Dermis microvascular lymphatic vessel endothelial cell (primary cell): Measurements from ENCODE around the gene USP36. TPM values are rescaled to one million over a fixed set of nuclear protein-coding genes. Genes with fewer than 3 reads are reported as not detected.
A peak's percentile ranks its signal among the peaks of the same experiment; 100 is the strongest.

Source experiments
- DNase-seq, 2 donors: peaks; one replicate each; pipeline versions ENCODE4 v3.0.0 to v3.0.0-alpha.2; 2010; ENCODE audit warnings: low read depth in 2 of 2
- total RNA-seq: library from RNA; depleted of rRNA; stranded (reverse); fragments of >200 nt; gene quantifications from 2 replicates; pipeline ENCODE4 v1.2.1, GENCODE V29; 2014

USP36 gene
- total RNA-seq, 1 donor from 2014 or later: 7.8 TPM

DNA sequence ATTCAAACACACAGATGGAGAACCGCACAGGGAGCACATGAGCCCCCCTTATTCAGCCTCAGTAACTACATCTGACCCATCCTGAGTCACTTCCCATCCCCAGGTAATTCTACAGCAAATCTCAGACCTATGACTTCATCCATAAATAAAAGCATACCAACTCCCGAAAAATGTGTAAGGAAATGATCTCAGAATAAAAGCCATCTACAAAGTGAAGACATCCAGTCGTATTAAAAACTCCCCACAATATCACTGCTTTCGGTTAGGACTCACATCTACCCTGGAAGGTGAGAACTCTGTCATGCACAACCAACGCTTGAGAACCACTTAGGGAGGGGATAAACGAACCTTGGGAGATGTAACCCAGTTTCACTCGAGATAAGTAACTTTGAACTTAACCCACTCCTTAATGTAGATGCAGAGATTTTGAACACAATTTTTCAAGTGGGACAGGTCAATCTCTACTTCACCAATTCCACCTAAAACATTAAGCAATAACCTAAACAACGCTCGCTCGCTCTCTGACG is 1.3 kb downstream of the USP36 start:
- DNase-seq: peak in 1 of 2 donors; percentile 58

DNA sequence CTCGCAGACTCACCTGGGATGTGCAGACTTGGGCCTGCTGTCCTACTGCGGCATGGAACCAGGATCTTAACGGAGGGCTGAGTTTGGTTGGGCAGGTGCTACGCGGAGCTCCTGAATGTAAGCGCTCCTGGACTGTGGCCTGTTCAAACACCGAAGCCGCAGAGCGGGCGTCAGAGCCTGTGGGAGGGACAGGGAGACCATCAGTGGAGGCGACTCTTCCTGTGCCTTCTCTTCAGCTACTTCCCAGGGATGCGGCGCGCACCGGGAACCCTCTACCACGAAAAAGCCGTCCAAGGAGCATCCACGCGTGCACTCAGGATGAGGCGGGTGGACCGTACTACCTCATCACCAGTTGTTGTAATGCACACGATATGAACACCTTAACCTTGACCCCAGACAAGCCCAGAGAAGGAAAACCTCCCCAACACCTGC is 2.0 kb downstream of the USP36 start:
- no peak for DNase-seq

DNA sequence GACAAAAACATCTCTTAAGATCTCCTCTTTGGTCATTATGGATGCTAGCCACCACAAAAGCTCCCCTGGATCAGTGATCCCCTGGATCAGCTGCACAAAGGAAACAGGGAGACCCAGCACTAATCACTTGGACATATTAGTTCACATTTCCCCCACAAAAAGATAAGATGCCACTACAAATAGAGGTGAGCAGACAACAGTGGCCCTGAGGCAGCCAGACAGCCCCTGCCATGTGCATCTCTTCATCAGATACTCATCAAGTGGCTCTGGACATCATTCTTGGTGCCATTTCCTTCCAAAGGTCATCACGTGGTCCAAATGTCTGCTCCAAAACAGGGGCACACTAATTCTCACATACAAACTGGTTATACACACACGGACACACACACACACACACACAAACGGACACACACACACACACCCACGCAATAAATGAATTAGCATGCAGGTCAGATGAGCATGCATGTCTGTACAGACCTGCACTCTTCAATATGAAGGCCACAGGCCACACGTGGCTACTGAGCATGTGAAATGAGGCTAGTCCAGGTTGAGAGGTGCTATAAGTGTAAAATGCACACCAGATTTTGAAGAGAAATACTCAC is 4.1 kb downstream of the USP36 start:
- no peak for DNase-seq

DNA sequence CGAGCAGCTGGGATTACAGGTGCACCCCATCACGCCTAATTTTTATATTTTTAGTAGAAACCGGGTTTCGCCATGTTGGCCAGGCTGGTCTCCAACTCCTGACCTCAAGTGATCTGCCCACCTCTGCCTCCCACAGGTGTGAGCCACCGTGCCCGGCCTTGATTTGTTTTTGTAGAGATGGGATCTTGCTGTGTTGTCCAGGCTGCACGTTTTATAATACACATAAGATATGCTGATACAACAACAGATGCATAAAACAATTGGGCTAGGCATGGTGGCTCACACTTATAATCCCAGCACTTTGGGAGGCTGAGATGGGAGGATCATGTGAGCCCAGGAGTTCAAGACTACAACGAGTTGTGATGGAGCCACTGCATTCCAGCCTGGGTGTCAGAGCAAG is 6.0 kb downstream of the USP36 start:
- no peak for DNase-seq

DNA sequence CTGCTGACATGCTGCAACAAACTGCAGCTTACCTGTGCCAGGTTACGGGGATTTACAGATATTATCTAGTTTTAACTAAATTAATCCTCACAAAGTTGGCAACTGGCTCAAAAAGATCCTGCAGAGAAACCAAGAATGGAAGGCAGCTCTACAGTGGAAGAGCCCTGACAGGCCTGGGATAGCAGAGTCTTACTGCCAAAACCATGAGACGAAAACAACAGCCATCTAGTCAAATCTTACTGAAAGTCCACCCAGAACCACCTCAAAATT is 8.1 kb downstream of the USP36 start:
- DNase-seq: no peak

DNA sequence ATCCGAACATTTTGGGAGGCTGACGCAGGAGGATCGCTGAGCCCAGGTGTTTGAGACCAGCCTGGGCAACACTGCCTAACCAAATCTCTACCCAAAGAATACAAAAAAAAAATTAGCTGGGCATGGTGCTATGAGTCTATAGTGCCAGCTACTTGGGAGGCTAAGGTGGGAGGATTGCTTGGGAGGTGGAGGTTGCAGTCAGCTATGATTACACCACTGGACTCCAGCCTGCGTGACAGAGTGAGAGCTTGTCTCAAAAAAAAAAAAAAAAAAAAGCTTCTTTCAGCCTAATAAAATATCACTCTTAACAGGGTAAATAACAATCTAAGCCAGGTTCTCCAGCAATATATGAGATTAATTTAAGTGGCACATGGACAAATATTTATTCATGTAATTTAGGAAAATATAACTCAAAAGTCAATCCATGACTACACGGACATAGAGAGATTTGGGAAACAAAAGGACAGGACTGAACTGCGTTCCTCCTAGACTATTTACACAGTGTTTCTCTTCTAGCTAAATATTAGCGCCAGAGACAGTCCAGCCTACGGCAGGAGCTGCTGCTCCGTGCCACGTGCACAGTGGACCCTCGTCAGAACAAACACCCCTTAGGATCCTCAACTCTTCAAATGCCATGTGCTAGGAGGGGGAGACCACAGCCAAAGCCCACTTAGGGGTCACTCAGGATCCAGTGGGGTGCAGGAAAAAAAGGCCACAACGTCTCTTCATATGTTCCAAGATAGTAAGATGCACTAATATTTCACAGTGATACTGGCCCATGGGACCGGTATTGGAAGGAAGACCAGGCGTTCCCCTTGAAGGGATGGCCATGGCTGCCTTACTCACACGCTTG is 8.7 kb downstream of the USP36 start:
- DNase-seq: no peak

DNA sequence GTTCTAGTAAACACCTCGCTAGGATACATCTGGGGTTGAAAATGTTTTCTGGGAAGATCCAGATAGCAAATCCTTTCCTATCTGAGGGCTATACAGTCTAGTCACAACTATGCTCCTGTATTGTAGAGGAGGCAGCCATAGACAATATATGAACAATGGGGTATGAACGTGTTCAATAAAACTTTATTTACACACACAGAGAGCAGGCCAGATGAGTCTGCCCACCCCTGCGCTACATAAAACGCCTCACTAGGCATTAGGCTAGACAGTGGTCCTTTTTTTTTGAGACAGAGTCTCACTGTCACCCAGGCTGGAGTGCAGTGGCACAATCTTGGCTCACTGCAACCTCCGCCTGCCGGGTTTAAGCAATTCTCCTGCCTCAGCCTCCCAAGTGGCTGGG is 11.1 kb downstream of the USP36 start:
- no peak for DNase-seq

DNA sequence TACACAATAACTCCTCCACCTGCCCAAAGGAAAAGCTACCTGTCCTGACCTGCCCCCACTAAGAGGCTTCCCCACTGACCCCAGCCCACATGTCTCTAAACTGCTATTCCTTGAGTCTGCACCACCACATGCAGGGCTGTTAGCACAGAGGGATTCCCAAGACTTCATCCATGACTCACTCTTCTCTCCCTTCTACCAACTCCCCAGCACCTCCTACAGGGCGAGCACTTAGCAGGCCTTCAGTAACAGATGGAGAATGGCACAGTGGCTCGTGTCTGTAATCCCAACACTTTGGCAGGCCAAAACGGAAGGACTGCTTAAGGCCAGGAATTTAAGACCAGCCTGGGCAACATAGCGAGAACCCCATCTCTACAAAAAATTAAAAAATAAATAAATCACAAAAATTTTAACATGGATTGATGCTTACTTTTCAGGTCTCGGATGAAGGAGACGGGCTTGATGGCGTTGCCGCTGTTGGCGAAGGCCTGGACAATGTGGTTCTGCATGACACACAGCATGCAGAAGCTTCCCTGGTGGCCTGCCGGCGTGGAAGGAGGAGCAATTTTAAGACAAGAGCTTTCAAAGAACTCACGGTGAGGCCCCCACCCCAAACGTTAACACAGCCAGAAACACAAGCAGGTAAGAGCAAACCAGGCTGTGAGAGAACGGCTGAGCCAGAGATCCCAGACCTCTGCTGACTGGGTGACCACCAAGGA is 12.0 kb downstream of the USP36 start:
- DNase-seq: peak in 1 of 2 donors; percentile 47

DNA sequence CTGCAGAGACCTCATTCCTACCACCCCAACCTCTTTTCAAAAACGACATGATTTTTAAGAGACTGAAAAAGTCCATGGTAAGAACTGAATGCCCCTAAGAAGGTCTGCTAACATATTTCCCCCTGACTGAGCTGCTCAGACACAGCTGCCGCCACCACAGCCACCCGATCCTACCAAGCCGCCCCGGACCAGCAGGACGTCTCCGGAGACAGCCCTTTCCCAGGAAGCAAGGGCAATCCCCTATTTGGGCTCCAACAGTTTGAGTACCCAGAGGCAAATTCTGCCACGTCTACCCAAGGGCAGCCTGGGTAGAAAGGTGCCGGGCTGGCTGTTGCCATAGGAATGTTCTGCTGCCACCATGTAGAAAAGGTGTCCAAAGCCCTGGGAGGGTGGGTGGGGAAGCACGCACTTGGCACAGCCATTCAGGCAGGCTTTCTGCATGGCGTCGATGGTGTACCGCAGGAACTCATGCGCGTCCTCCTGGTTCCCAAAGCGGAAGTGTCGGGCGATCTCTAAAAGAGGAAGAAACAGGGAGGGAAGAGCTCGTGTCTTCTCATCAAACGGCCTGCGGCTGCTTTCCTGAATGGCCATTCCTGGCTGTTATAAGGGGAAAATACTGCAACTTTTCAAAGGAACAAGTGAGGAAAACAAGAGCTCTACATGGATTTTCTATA is 13.6 kb downstream of the USP36 start:
- no peak for DNase-seq

DNA sequence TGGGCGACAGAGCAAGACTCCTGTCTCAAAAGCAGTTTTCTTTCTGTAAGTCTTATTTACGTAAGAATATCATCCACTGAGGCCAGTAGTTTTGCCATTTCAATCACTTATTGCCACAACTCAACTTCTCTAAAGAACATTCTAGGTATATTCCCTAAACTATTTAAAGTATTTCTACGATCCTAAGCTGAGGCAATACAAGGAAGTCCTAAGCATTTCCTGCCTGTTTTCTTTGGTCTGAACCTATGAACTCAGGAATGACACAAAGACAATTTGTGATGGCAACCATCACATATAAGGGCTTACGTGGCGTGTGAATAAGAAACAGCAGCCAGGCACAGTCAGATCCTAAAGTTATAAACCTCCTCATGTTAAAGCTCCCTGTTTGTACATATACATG is 14.2 kb downstream of the USP36 start:
- DNase-seq: peak in 1 of 2 donors; percentile 40

DNA sequence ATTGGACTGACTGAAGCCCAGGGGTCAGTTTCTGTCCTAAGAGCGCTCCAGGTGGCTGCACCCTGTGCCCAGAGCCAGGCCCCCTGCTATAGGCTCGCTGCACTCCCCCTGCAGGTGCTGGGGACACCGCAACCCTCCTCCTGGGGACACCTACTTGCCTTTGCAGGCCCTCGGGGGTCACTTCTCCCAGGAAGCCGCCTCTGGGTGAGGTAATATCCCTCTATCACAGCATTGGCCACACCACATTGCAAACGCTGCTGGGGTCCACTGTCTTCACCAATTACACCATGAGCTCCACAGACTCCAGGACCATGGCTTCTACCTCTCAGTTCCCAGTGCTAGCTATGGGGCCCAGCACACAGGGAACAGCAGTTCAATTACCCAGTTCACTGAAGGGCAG is 14.9 kb downstream of the USP36 start:
- no peak for DNase-seq

DNA sequence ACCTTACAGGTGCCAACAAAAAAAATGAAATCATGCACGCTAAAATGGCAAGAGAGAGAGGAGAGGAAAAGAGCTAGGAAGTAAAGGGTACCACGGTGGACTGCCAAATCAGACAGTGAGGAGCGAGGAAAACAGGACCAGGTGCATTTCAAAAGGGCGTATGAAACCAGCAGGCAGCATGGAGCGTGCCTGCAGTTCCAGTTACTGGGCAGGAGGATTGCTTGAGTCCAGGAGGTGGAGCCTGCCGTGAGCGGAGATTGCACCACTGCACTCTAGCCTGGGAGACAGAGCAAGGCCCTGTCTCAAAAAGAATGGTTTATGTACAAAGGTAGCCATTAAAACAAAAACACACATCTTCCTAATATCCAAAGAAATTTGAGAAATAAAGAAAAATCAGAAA is 16.4 kb downstream of the USP36 start:
- DNase-seq: no peak

DNA sequence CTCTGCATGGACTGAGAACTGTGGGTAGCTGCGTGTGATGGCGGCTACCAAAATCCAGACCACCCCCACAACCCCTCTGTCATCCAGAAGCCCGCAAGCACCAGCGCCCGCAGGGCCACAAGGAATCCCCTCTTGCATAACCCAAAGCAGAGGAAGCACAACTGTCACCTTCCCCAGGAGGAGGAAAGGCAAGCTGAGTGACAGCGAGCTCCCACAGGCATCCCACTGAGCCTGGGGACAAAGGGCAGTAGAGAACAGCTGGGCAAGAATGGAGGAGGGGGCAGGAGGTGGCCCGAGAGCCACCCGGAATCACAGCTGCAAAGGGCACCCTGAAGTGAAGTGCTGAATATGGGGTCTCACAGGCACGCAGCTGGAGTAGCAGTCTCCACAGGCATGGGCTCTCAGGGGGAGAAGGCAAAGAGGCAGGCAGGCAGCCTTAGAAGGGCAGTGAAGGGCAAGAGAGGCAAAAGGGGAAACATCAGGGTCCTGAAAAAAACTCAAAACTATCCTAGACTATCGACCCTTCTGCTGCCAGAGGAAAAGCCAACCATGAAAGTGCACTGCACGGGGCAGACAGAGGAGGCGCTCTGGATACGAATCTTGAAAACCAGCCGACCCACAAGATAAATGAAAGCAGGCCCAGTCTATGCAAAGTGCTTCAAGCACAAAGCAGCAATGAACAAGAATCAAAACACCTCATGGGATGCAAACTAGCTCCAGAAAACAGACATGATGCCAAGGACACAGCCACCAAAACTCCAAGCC is 17.1 kb downstream of the USP36 start:
- no peak for DNase-seq

DNA sequence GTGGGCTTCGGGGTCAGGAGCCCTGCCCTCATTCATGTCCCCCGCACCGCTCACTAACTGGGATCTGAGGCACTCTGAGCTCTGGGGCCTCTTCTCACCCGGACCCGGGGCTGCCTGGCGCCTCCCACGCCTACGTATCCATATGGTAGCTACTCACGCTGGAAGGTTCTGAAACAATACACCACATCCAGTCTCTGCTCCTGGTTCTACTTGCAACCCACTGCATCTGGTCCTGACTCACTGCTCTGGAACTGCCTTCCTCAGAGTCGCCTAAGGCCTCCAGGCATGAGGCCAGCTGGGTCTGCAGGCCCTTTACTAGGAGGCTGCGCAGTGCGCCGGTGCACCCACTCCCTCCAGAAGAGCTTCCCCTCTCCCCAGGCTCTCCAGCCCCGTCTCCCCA is 18.1 kb downstream of the USP36 start:
- no peak for DNase-seq

DNA sequence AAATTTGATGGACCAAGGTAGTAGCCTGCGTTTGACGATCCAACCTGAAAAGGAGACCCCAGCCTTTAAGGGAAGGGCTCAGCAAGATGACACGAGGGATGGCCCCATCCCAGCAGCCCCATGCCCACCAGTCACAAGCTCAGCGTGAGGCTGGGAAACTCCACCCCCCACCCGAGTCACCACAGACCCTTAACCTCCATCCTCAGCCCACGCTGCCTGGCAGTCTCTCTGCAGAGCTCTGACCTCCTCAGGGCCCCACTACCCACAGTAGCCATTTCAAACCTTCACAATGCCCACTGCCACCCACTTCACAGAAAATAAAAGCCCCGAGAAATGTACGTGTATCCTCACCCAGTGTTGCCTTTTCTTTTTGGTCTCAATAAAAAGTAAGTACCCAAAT is 18.7 kb downstream of the USP36 start:
- no peak for DNase-seq

DNA sequence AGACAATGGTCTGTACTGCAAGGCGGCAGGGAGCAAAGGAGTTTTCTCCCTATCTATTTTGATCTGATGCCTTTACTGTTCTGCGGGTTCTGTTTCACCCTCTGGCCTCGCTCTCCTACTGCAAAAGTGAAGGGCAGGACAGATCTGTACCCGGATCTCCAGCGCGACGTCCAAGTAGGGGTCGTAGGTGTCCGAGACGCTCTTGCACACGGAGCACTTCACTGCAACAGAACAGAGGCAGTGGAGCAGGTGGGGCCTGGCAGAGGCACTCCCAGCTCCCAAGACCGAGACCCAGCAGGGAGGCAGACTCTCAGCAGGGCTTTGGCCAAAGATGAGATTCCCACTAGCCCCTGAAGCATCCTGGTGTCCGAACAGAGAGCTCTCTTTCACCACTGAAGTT is 19.8 kb downstream of the USP36 start:
- DNase-seq: no peak

DNA sequence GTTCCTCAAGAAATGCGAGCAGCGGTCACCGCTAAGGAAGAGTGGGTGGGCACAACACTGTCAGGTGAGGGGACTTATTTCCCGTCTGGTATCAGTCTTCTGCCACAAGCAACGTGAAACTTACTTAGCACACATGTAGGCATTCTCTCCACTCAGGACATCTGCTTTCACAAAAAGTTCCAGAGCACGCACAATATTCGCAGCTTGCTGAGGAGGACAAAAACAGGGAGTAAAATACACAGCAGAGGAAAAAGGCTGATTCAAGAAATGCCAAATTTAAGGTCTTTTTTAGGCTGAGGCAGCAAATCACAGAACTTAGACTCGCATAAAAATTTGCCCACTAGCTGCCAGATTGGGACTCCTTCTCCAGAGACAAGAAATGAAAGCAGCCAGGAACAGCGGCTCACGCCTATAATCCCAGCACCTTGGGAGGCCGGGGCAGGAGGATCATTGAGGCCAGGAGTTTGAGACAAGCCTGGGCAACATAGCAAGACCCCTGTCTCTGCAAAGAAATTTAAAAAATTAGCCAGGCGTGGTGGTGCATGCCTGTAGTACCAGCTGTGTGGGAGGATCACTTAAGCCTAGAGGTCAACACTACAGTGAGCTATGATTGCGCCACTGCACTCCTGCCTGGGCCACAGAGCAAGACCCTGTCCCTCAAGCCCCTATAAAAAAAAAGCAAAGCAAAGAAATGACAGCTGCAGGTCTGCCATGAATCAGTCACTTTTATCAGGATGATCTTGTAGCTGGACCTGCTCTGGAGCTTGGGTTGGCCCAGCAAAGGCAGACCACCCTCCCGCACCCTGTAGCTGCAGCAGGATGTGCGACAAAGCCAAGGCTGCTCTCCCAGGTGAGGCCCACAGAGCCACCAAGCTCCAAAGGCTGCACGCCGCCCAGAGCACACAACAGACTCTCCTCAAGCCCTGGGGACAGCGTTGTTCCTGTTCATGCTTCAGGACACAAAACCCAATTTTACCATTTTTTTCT is 20.5 kb downstream of the USP36 start:
- DNase-seq: no peak

DNA sequence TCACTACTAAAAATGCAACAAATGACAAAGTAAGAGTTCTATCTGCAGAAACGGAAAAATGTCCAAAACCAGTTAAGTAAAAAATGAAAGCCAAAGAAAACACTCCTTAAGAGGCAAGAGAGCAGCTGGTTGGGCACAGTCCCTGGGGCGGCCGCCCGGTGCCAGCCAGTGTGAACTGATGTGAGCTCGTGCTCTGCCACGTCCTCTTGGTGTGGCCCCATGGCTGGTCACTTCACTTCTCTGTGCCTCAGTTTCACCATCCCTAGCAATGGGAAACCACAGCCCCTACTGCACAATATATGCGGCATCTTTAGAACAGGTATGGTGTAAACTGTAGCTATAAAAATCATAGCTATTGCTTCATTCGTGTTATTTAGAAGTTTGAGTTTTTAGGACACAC is 21.2 kb downstream of the USP36 start:
- peak in 1 of 2 donors; percentile 21 for DNase-seq

DNA sequence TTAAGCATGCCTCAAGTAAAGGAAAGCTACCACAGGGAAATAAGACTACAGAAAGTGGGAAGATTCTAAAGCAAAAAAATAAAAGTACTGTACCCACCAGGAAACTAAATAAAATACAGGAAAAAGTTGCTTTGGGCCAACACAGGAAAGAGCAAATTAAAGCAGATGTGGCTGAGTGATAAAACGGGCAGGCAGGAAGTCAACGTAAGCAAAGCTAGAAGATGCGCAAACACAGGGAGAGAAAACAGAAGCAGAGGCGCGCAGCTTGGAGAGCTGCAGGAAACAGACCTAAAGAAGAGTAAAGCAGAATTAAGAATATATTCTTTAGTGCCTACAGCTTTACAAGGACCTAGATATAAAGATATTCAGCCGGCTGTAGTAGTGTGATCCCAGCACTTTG is 21.7 kb downstream of the USP36 start:
- peak; percentile 88 to 92 for DNase-seq
